Measurements from ENCODE around the gene PLEKHA8.

- TF ChIP-seq EZH2 (IDR thresholded peaks at IDR 0.05), result no peak
- TF ChIP-seq POLR2AphosphoS5 (IDR thresholded peaks at IDR 0.05; ENCODE audit: borderline replicate concordance, low read depth, low read length), result no peak
These were observed 88.6 kb downstream of the PLEKHA8 start for GRCh38 chr7:30116771-30117170.
